ENCODE results near the gene PTGIS. TPM values are rescaled to one million over a fixed set of nuclear protein-coding genes. Genes with fewer than 3 reads are reported as not detected.

PTGIS gene
- total and polyA plus RNA-seq, 2 donors (not counting 1 experiment from before 2014, with no cell fraction given) = not detected

DNA sequence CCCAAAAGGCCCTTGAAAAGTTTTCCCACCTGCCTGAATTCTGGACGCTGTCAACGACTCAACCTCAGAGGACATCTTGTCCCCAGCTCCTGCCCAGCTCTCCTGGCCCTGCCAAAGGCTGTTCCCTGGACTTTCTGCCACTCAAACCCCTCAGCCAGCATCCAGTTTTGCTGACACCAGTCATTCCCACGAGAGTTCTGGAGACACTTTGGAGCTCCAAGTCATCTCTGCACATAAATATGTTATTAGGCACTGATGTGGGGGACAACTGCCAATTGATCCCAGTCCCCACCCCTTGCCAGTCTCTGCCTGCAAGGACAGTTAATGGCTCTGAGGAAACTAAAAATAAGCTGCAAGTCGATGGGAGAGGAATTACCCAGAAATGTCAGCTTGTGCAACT, 46.6 kb downstream of the PTGIS start:
- H3K4me3 Mint-ChIP-seq = no peak overlapping the region
- DNase-seq = no peak
- ChIA-PET POLR2A (no interaction called here), CTCF (interaction anchor here (0.6 kb wide), 1 partner anchor 12 kb away, joined by 3 read pairs; no protein-coding TSS in a partner anchor)
- Histone ChIP-seq H3K4me1 (ENCODE audit: control insufficient read depth in 2 of 2, insufficient read depth in 2 of 2, low read length in 2 of 2) (no peaks in the 10 kb centered on the region), H3K79me2 (ENCODE audit: control insufficient read depth, insufficient read depth, low read length) (no peaks in the 10 kb centered on the region), H3K27ac (ENCODE audit: low read length in 2 of 2) (no peak overlapping the region), H3K9me3 (ENCODE audit: control extremely low read depth in 1 of 3, control insufficient read depth in 2 of 3, insufficient read depth in 1 of 3, low read length in 2 of 3) (peaks cover 0 to 24% (median 9%) of the 10 kb centered on the region in 3 donors), H3K4me3 (ENCODE audit: control extremely low read depth in 1 of 5, extremely low read depth in 1 of 5, insufficient read depth in 1 of 5, low read depth in 2 of 5, low read length in 4 of 5) (no peak overlapping the region), H3K4me2 (replicated peaks; ENCODE audit: low read depth, low read length, poor library complexity, severe bottlenecking) (no peak overlapping the region), H3K9ac (ENCODE audit: low read length) (no peak overlapping the region), H4K20me1 (ENCODE audit: control insufficient read depth, insufficient read depth, low read length, poor library complexity, severe bottlenecking) (no peaks in the 10 kb centered on the region), H2AFZ (ENCODE audit: insufficient read depth, low read depth, low read length, poor library complexity, severe bottlenecking) (no peak overlapping the region), H3K36me3 (replicated peaks in 1 of 2; ENCODE audit: control extremely low read depth in 1 of 2, control insufficient read depth in 1 of 2, extremely low read depth in 1 of 2, insufficient read depth in 2 of 2, low read length in 1 of 2) (no peaks in the 10 kb centered on the region), H3K27me3 (replicated peaks in 1 of 4; ENCODE audit: control extremely low read depth in 1 of 4, control insufficient read depth in 3 of 4, insufficient read depth in 4 of 4, low read length in 3 of 4) (peaks cover 0 to 11% (median 1%) of the 10 kb centered on the region in 4 experiments)
- intact Hi-C loops (cut with micrococcal nuclease) = no loop called here
- H3K4me1 Mint-ChIP-seq = no peaks in the 10 kb centered on the region
- WGBS (ENCODE audit: insufficient coverage) = 87% methylated on average over 3 of the region's 4 CpGs
- ATAC-seq (ENCODE audit: low read depth) = no peak
- no peak for TF ChIP-seq EZH2 (IDR thresholded peaks at IDR 0.05; ENCODE audit: borderline replicate concordance, insufficient read depth, low read depth, low read length, poor library complexity, severe bottlenecking)
- TF ChIP-seq, protein P1, sequence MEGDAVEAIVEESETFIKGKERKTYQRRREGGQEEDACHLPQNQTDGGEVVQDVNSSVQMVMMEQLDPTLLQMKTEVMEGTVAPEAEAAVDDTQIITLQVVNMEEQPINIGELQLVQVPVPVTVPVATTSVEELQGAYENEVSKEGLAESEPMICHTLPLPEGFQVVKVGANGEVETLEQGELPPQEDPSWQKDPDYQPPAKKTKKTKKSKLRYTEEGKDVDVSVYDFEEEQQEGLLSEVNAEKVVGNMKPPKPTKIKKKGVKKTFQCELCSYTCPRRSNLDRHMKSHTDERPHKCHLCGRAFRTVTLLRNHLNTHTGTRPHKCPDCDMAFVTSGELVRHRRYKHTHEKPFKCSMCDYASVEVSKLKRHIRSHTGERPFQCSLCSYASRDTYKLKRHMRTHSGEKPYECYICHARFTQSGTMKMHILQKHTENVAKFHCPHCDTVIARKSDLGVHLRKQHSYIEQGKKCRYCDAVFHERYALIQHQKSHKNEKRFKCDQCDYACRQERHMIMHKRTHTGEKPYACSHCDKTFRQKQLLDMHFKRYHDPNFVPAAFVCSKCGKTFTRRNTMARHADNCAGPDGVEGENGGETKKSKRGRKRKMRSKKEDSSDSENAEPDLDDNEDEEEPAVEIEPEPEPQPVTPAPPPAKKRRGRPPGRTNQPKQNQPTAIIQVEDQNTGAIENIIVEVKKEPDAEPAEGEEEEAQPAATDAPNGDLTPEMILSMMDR (IDR thresholded peaks at IDR 0.05) = no peak
- peaks cover 36% of the 10 kb centered on the region for H3K27me3 Mint-ChIP-seq
- H3K27ac Mint-ChIP-seq = no peak overlapping the region
- H3K9me3 Mint-ChIP-seq (ENCODE audit: insufficient read depth) = no peaks in the 10 kb centered on the region

DNA sequence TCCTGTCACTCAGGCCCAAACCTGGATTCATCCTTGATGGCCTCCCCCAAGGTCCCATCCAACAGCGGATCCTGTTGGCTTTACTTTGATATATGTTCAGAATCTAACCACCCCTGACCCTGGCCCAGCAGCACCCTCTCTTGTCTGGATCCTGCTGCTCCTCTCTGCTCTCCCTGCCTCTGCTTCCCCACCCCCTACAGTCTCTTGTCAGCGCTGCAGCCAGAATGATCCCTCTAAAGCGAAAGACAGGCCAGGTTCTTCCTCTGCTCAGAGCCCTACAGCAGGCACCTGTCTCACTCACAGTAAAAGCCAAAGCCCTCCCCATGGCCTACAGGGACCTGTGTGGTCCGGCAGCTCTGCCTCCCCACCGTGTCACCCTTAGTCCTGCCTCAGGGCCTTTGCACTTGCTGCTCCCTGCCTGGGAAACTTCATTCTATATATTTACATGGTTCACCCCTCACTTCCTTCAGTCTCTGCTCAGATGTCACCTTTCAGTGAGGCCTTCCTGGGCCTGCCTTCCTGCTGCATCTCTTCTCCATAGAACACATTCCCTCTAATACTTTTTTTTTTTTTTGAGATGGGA, 48.1 kb downstream of the PTGIS start:
- 74% methylated on average over 5 of the region's 5 CpGs for WGBS (ENCODE audit: insufficient coverage)
- H3K79me2 ChIP-seq (ENCODE audit: control insufficient read depth, insufficient read depth, low read length) = no peaks in the 10 kb centered on the region
- H3K9ac ChIP-seq (ENCODE audit: low read length) = no peak overlapping the region
- peaks cover 0 to 21% (median 8%) of the 10 kb centered on the region in 3 donors for H3K9me3 ChIP-seq (ENCODE audit: control extremely low read depth in 1 of 3, control insufficient read depth in 2 of 3, insufficient read depth in 1 of 3, low read length in 2 of 3)
- Mint-ChIP-seq H3K9me3 (ENCODE audit: insufficient read depth) (no peaks in the 10 kb centered on the region), H3K4me3 (no peak overlapping the region), H3K27ac (no peak overlapping the region), H3K4me1 (no peaks in the 10 kb centered on the region), H3K27me3 (peaks cover 43% of the 10 kb centered on the region)
- ATAC-seq (ENCODE audit: low read depth) (no peak), DNase-seq (no peak)
- H3K4me1 ChIP-seq (ENCODE audit: control insufficient read depth in 2 of 2, insufficient read depth in 2 of 2, low read length in 2 of 2) = no peaks in the 10 kb centered on the region
- no peaks in the 10 kb centered on the region for H3K36me3 ChIP-seq (replicated peaks in 1 of 2; ENCODE audit: control extremely low read depth in 1 of 2, control insufficient read depth in 1 of 2, extremely low read depth in 1 of 2, insufficient read depth in 2 of 2, low read length in 1 of 2)
- no peaks in the 10 kb centered on the region for H4K20me1 ChIP-seq (ENCODE audit: control insufficient read depth, insufficient read depth, low read length, poor library complexity, severe bottlenecking)
- no peak overlapping the region for H3K4me2 ChIP-seq (replicated peaks; ENCODE audit: low read depth, low read length, poor library complexity, severe bottlenecking)
- ChIA-PET CTCF (no interaction called here), POLR2A (interaction anchor here (0.7 kb wide), 1 partner anchor 47 kb away, joined by 5 read pairs; no protein-coding TSS in a partner anchor)
- TF ChIP-seq EZH2 (IDR thresholded peaks at IDR 0.05; ENCODE audit: borderline replicate concordance, insufficient read depth, low read depth, low read length, poor library complexity, severe bottlenecking) = no peak
- TF ChIP-seq, protein P1 (IDR thresholded peaks at IDR 0.05) = no peak
- intact Hi-C loops (cut with micrococcal nuclease) = no loop called here
- H3K27ac ChIP-seq (ENCODE audit: low read length in 2 of 2) = no peak overlapping the region
- no peak overlapping the region for H2AFZ ChIP-seq (ENCODE audit: insufficient read depth, low read depth, low read length, poor library complexity, severe bottlenecking)
- peaks cover 0 to 11% (median 1%) of the 10 kb centered on the region in 4 experiments for H3K27me3 ChIP-seq (replicated peaks in 1 of 4; ENCODE audit: control extremely low read depth in 1 of 4, control insufficient read depth in 3 of 4, insufficient read depth in 4 of 4, low read length in 3 of 4)
- no peak overlapping the region for H3K4me3 ChIP-seq (ENCODE audit: control extremely low read depth in 1 of 5, extremely low read depth in 1 of 5, insufficient read depth in 1 of 5, low read depth in 2 of 5, low read length in 4 of 5)
